Suppressor macrophage treated with lipopolysaccharide for 1 hour (primary cell): ENCODE measurements around the gene ZBED4.

ENCODE experiments used
- DNase-seq, 3 donors: peaks; one replicate each; pipeline ENCODE4 v3.0.0-alpha.2; 2020 to 2022

ZBED4 gene

DNA sequence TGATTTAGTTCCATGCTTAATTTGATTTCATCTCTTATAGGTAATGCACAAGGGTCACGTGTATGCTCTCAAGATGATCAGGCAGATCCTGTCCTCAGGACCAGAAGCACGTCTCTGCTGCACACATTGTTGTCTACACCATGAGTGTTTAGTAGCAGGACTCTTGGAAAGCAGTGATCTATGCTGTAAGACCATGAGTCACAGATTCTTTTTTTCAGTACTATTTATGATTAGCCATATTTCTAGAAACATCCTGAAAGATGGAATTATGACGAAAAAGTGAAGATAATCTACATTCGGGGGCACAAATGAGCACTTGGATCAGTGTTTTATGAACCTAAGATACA, 29.6 kb downstream of the ZBED4 start:
- DNase-seq: no peak

DNA sequence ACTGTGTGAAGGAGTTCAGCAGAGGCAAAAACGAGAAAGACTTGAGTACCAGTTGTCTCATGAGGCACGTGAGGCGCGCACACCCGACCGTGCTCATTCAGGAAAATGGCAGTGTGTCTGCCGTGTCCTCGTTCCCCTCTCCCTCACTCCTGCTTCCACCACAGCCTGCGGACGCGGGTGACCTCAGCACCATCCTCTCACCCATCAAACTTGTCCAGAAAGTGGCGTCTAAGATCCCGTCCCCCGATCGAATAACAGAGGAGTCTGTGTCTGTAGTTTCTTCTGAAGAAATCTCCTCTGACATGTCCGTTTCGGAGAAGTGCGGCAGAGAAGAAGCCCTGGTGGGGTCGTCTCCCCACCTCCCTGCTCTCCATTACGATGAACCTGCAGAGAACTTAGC, 30.4 kb downstream of the ZBED4 start:
- no peak for DNase-seq

DNA sequence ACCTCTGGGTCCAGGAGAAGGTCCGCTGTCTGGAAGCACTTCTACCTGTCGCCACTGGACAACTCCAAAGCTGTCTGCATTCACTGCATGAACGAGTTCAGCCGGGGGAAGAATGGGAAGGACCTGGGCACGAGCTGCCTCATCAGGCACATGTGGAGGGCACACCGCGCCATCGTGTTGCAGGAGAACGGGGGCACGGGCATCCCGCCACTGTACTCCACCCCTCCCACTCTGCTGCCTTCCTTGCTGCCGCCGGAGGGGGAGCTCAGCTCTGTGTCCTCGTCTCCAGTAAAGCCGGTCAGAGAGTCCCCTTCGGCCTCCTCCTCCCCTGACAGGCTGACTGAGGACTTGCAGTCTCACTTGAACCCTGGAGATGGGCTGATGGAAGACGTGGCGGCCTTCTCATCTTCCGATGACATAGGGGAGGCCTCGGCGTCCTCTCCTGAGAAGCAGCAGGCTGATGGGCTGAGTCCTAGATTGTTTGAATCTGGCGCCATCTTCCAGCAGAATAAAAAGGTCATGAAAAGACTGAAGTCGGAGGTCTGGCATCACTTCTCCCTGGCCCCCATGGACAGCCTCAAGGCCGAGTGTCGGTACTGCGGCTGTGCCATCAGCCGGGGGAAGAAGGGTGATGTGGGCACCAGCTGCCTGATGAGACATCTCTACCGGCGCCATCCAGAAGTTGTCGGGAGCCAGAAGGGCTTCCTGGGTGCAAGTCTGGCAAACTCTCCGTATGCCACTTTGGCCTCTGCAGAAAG, 31.0 kb downstream of the ZBED4 start:
- no peak for DNase-seq

DNA sequence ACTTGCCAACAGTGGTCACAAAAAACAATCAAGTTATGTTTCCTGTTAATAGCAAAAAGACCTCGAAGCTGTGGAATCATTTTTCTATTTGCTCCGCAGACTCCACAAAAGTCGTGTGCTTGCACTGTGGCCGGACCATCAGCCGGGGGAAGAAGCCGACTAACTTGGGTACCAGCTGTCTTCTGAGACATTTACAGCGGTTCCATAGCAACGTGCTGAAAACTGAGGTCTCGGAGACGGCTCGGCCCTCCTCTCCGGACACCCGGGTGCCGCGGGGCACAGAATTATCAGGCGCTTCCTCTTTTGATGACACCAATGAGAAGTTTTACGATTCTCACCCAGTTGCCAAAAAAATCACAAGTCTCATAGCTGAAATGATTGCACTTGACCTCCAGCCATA, 31.6 kb downstream of the ZBED4 start:
- no peak for DNase-seq

DNA sequence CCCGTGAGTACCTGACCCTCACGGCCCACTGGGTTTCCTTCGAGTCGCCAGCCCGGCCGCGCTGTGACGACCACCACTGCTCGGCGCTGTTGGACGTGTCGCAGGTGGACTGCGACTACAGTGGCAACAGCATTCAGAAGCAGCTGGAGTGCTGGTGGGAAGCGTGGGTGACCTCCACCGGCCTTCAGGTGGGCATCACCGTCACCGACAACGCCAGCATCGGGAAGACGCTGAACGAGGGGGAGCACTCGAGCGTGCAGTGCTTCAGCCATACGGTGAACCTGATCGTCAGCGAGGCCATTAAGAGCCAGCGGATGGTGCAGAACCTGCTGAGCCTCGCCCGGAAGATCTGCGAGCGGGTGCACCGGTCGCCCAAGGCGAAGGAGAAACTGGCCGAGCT, 32.2 kb downstream of the ZBED4 start:
- no peak for DNase-seq

DNA sequence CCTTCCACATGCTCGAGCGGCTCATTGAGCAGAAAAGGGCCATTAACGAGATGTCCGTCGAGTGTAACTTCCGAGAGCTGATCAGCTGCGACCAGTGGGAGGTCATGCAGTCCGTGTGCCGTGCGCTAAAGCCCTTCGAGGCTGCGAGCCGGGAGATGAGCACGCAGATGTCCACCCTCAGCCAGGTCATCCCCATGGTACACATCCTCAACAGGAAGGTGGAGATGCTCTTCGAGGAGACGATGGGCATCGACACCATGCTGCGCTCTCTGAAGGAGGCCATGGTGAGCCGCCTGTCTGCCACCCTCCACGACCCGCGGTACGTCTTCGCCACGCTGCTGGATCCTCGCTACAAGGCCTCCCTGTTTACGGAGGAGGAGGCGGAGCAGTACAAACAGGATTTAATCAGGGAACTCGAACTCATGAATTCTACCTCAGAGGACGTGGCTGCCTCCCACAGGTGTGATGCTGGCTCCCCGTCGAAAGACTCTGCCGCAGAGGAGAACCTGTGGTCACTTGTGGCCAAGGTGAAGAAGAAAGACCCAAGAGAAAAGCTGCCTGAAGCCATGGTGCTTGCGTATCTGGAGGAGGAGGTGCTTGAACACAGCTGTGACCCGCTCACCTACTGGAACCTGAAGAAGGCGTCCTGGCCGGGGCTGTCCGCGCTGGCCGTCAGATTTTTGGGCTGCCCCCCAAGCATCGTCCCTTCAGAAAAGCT, 32.9 kb downstream of the ZBED4 start:
- DNase-seq: no peak

DNA sequence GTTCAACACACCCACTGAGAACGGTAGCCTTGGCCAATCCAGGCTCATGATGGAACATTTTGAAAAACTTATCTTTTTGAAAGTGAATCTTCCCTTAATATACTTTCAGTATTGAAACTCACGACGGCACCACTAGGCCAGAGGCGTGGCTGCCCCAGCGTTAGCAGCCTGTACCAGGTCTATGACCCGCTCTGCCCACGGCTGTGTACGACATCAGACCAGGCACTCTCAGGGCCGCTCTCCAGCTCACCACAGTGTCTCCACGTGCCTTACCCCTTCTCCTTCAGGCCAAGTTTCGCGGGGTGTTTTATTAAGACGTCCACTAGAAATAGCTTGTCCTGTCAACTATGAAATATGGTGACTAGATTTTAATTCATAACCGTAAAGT, 33.4 kb downstream of the ZBED4 start:
- no peak for DNase-seq

DNA sequence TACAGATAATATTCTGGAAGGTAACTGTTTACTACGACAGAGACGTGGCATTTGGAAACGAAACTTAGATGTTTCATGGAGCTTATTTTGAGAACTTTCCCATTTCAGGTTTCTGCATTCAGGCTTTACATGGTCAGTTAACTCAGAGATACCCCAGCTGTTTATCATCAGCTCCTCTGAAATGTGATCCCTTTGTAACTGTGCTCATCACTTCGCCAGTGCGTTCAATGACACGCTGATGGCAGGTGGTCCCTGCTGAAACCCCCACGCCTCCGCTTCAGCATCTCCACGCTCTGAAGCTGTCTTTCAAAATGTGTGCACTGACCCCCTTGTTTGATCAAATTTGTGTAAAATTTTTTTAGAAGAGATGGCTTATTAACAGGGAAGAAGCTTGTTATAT, 34.1 kb downstream of the ZBED4 start:
- no peak for DNase-seq

DNA sequence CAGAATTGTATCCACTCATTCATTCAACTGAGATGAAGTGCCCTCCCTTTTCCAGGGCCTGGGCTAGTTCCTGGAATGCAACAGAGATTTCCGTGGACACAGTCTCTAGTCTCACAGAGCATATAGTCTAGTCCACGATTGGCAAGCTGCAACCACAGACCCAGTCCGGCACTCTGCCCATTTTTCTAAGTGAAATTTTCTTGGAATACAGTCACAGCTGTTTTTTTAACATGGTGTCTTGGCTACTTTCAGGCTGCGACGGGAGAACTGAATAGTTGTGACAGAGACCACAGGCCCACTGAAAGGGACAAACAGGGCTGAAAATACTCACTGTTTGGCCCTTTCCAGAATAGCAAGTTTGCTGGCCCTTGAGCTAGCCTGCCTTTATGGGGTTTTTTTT, 35.4 kb downstream of the ZBED4 start:
- DNase-seq: no peak

DNA sequence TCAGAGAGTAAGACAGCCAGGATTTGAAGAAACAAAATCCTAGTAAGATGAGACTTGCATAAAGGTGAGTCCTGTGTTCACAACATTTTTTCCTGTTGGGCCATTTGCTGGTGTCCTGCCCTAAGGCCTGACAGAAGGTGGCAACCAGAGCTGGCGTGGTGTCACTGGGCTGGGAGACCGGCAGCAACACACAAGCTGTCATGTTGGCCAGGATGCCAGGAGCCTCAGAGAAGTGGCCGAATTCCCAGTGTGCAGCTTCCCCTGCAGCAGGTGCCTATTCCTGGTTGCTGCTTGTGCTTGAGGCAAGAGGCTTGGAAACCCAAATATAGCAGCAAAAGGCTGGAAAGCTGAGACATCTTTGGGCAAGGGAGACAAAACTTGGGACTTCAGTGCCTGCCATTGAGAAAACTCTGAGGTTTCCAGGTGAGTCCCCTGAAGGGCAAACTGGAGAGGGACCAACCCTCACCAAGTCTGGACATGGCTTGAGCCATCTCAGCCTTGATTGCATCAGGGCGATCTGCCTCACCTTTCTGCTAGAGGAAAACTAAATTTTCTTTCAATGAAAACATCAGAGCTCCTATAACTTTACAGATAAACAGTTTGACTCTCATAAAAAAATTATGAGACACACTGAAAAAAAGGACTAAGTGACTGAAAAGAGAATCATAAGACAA, 38.7 kb downstream of the ZBED4 start:
- no peak for DNase-seq

DNA sequence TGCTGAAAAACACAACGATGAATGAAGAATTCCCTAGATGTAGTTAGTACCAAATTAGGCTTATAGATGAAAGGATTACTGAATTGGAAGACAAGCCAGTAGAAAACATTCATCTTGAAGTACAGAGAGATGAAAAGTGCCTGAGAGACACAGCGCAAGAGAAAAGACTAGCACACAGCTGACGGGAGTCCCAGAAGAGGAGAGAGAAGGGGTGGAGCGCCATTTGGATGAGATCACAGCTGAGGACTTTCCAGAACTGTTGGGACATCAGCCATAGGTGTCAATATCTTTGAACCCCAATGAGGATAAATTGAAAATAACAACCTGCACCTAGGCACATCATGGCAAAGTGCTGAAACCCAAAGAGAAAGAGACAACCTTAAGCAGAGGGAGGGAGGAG, 39.4 kb downstream of the ZBED4 start:
- DNase-seq: no peak

DNA sequence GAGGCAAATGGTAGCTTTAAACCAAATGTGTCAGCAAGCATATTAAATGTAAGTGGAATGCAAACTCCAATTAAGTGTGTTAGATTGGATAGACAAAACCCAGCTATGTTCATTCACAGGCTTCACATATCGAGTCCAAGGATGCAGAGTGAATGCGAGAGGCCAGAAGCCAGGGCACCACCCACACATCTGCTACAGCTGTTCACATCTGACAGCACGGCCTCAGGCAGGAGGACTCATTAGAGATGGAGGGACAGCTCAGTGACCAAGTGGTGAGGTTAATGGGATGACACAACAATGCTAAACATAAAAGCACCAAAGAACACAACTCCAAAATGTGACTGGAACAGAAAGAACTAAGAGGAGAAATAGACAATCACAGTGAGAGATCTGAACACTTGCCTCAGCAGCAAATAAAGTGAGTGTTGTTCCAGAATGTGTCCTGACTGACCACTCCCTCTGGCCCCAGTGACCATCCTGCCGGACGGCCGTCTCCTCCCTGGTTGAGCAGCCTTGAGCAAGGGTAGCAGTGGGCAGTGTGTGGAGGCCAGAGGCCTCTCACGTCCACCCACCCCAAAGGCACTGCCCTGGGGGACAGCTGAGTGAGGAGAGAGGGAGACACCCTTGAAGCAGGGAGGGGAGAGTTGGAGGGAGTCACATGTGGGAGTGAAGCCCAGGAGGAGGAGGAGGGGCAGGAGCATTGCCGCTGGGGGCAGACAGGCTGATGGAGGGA, 40.8 kb downstream of the ZBED4 start:
- no peak for DNase-seq

DNA sequence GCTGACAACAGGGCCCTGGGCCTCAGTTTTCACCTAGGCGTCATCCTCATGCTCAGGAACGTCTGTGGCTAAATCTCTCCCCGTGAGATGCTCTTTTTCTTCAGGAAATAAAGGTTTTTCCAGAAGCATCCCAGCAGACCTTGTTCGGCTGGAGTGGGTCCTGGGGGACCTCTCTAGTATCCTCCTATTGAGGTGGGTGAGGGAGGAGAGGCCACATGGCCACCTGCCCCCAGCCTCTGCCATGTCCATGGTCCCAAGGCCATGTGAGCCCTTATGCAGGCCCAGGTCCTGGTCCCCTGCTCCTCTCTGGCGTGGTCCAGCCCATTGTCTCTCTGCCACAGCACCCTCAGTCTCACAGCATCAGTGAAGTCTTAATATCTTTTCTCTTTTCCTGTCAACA, 42.6 kb downstream of the ZBED4 start:
- no peak for DNase-seq

DNA sequence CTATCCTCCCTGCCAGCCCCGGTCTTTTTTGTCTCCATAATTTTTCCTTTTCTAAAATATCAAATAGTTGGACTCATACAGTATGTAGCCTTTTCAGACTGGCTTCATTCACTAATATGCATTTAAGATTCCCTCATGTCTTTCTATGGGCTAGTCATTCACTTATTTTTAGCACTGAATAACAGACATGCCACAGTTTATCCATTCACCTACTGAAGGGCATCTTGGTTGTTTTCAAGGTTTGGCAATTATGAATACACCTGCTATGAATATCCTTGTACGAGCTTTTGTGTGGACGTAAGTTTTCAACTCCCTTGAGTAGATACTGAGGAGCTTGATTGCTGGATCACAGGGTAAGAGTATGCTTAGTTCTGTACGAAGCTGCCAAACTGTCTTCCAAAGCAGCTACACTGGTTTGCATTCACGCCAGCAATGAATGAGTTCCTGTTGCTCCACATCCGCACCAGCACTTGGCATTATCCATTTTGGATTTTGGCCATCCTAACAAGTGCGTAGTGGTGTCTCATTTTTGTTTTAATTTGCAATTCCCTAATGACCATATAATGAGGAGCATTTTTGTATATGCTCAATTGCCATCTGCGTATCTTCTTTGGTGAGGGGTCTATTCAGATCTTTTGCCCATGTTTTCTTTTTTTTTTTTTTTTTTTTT, 43.5 kb downstream of the ZBED4 start:
- no peak for DNase-seq

DNA sequence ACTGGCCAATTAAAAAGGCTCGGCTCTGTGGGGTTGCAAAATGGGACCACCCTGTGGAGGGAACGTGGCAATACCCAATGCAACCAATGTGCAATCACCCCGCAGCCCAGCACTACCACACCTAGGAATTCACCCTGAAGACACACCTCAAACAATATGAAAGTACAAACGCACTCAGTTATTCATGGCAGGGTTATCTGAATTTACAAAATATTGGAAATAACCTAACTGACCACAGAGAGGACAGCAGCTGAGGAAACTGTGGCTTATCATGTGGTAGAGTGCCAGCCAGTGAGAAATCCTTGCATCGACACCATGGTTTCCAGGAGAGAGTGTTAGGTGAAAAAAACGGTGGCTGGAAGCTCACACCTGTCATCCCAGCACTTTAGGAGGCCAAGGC, 45.9 kb downstream of the ZBED4 start:
- DNase-seq: peak; percentile 25 to 50 (median 42)

DNA sequence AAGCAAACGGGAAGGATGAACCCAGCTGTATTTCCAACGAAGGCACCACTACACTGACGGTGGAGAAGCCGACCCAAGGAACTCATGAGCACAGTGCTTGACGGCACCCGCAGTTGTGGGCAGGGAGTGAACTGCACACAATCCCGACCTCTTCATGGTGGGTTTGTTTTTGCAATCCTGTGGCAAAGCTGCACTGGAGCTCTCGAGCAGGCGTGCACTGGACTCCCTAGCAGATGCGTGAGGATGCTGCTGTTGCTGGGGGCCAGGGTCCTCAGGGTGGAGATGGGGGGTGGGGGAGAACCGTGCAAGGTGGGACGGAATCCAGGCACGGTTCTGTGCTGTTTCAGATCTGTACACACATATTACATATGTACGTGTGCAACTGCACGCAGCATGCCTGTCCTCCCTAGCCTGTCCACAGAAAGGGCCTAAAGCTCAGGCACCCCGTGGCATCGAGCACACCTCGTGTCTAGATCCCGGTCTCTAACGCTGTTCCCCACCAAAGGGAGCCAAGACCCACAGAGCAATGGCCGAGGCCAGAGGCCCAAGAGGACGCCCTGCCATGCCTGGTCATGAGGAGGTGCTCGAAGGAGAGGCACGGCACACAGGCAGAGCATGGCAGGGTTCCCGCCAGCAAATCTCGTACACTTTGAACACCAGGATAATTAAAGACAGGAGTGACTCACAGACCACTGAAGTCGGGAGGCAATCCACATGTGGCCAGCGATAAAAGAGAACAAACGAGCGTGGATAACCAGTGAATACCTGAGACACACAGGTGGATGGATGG, 47.0 kb downstream of the ZBED4 start:
- DNase-seq: no peak

DNA sequence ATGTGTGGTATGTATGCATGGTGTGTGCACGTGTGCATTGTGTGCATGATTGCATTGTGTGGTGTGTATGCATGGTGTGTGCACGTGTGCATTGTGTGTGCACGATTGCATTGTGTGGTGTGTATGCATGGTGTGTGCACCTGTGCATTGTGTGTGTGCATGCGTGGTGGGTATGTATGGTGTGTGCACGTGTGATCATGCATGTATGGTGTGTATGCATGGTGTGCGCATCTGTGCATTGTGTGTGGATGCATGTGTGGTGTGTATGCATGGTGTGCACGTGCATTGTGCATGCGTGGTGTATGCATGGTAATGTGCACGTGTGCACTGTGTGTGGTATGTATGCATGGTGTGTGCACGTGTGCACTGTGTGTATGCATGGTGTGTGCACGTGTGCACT, 47.8 kb downstream of the ZBED4 start:
- DNase-seq: no peak

DNA sequence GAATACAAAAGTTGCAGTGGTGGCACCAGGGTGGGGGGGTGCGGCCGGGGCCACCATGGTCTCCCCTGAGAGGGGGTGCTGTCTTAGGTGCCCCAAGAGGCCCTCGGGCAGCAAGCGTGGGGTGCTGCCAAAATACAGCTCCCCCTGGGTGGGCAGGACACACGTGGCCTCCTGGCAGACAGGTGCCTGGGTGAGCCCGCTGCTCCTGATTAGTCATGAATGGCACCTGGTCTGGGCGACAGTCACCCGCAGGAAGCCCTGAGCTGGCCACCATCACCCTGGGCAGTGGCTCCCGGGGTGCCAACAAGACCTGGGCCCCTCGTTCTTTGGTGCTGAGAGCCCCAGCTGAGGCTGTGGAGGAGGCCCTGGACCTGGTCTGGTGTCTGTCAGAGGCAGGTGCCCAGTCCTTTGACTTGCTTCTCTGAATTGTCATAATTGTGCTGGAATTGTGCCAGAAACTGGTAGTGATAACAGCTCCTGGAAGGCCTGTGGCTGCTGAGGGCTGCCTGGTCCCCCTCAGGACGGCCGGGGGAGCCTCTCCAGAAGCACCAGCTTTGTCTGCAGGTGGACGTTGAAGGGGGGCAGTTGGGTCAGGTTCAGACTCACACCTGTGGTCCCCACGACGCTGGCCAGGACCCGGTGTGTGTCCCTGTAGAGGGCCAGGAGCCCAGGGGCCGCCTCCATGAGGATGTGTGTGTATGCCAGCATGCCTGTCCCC, 49.8 kb downstream of the ZBED4 start:
- DNase-seq: no peak

DNA sequence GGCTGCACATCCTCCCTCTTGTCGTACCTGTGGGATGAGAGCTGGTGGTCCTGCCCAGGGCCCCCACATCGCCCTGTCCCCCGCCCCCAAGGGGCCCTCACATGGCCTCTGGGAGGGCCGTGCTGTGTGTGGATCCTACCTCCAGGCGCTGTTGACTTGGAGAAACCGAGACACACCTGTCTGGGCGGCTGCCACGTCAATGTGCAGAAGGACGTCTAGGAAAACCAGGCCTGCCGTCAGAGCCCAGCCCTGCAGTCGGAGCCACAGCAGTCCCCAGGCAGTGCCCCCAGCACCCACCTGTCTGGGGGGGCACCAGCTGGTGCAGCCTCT, 50.4 kb downstream of the ZBED4 start:
- no peak for DNase-seq

DNA sequence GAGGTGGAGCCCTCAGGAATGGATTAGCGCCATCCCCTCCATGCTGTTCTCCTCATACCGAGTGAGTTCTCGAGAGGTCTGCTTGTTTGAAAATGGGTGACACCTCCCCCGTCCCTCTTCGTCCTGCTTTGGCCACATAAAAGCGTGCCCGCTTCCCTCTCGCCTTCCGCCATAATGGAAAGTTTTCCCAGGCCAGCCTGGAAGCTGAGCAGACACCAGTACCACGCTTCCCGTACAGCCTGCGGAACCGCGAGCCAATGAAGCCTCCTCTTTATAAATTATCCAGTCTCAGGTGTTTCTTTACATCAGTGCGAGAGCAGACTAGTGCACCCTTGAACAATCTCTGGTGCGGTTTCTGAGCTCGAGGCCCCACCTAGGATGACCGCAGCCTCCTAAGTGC, 51.8 kb downstream of the ZBED4 start:
- DNase-seq: no peak

DNA sequence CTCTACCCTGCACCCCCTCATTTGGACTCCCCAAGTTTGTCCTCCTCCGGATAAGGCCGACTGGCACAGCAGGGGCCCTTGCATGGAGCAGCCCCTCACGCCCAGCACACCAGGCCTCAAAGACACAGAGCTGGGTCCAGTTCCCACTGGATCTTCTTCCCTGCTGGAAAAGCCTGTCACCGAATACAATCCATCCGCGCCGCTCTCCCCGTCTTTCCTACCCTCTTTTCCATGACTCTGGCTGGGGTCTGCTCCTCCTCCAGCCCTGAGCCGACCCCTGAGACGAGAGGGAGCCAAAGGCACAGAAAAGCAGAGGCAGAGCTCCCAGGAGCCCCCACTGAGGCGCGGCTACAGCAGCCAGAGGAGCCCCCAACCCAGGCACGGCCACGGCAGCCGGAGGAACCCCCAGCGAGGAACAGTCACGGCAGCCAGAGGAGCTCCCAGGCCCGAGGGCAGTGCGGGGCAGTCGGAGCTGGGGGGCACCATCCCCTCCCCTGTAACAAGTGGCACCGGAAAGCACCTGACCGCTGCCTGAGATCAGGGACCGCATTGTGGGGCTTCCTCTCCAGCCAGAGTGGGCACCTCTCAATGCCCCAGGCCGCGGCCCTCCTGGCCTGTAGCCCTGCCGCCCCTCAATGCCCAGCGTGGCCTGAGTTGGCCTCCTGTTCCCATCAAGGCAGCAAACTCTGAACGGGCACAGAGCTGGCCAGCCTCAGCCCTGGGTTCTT, 52.6 kb downstream of the ZBED4 start:
- no peak for DNase-seq
